ENCODE measurements around the gene LDLRAD4. TPM values are rescaled to one million over a fixed set of nuclear protein-coding genes. Genes with fewer than 3 reads are reported as not detected.

Gene LDLRAD4
- polyA plus RNA-seq, 1 of the 3 experiments (the other 2 are of a cell fraction), result 0.16 TPM

- H3K4me2 ChIP-seq, result no peak overlapping the region
- CTCF ChIA-PET, result no interaction called here
- H3K9ac ChIP-seq, result no peak overlapping the region
- no peaks in the 10 kb centered on the region for H4K20me1 ChIP-seq (ENCODE audit: insufficient read depth)
- no peak overlapping the region for H3K4me3 ChIP-seq (ENCODE audit: low read depth in 2 of 2, low read length in 1 of 2)
- H3K9me2 ChIP-seq, result no peaks in the 10 kb centered on the region
- no peaks in the 10 kb centered on the region for H3F3A ChIP-seq (replicated peaks; ENCODE audit: insufficient read depth)
- H3K36me3 ChIP-seq (replicated peaks in 1 of 2; ENCODE audit: control insufficient read depth in 1 of 2, insufficient read depth in 2 of 2, low read length in 1 of 2), result no peaks in the 10 kb centered on the region
- no peaks in the 10 kb centered on the region for H3K27me3 ChIP-seq (ENCODE audit: insufficient read depth)
- no peak overlapping the region for H2AFZ ChIP-seq (ENCODE audit: low read depth)
- H3K27ac ChIP-seq (ENCODE audit: low read depth in 2 of 2, low read length in 1 of 2), result no peak overlapping the region
- H3K79me2 ChIP-seq (ENCODE audit: insufficient read depth), result no peaks in the 10 kb centered on the region
- peaks cover 0 to 9% of the 10 kb centered on the region in 2 experiments; a peak in 1 of 4 replicates for H3K4me1 ChIP-seq (ENCODE audit: control insufficient read depth in 1 of 2, insufficient read depth in 2 of 2, low read depth in 1 of 2, low read length in 1 of 2)
- H3K9me3 ChIP-seq, result no peaks in the 10 kb centered on the region
- TF ChIP-seq CHD2 (IDR thresholded peaks at IDR 0.05; ENCODE audit: low read length, partially characterized antibody) (no peak), FOSL2 (IDR thresholded peaks at IDR 0.05; ENCODE audit: borderline replicate concordance, low read depth) (no peak), POLR2AphosphoS5 (IDR thresholded peaks at IDR 0.05; ENCODE audit: low read depth, low read length) (no peak), RFX5 (IDR thresholded peaks at IDR 0.05; ENCODE audit: low read length) (no peak), FOXJ3 (CRISPR knock-in tag; IDR thresholded peaks at IDR 0.05) (no peak), TAF1 (IDR thresholded peaks at IDR 0.05; ENCODE audit: borderline replicate concordance, low read depth, low read length) (no peak), RXRA (IDR thresholded peaks at IDR 0.05; ENCODE audit: borderline replicate concordance, low read depth) (no peak), TCF12 (IDR thresholded peaks at IDR 0.05) (no peak), YY1 (IDR thresholded peaks at IDR 0.05; ENCODE audit: low read depth) (no peak), SIN3A (IDR thresholded peaks at IDR 0.05; ENCODE audit: borderline replicate concordance, low read depth, low read length) (no peak), MXI1 (IDR thresholded peaks at IDR 0.05; ENCODE audit: low read depth, low read length) (no peak), NFIC (IDR thresholded peaks at IDR 0.05; ENCODE audit: borderline replicate concordance) (no peak), ELF1 (IDR thresholded peaks at IDR 0.05) (no peak), ZBTB33 (IDR thresholded peaks at IDR 0.05; ENCODE audit: borderline replicate concordance, low read depth) (no peak), RCOR1 (IDR thresholded peaks at IDR 0.05; ENCODE audit: low read length) (no peak), TEAD4 (IDR thresholded peaks at IDR 0.05; ENCODE audit: borderline replicate concordance, insufficient read depth) (no peak), FOXM1 (IDR thresholded peaks at IDR 0.05; ENCODE audit: low read depth) (no peak)
- TF ChIP-seq, protein P1, sequence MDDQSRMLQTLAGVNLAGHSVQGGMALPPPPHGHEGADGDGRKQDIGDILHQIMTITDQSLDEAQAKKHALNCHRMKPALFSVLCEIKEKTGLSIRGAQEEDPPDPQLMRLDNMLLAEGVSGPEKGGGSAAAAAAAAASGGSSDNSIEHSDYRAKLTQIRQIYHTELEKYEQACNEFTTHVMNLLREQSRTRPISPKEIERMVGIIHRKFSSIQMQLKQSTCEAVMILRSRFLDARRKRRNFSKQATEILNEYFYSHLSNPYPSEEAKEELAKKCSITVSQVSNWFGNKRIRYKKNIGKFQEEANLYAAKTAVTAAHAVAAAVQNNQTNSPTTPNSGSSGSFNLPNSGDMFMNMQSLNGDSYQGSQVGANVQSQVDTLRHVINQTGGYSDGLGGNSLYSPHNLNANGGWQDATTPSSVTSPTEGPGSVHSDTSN (IDR thresholded peaks at IDR 0.05), result no peak
- TF ChIP-seq, protein P2, sequence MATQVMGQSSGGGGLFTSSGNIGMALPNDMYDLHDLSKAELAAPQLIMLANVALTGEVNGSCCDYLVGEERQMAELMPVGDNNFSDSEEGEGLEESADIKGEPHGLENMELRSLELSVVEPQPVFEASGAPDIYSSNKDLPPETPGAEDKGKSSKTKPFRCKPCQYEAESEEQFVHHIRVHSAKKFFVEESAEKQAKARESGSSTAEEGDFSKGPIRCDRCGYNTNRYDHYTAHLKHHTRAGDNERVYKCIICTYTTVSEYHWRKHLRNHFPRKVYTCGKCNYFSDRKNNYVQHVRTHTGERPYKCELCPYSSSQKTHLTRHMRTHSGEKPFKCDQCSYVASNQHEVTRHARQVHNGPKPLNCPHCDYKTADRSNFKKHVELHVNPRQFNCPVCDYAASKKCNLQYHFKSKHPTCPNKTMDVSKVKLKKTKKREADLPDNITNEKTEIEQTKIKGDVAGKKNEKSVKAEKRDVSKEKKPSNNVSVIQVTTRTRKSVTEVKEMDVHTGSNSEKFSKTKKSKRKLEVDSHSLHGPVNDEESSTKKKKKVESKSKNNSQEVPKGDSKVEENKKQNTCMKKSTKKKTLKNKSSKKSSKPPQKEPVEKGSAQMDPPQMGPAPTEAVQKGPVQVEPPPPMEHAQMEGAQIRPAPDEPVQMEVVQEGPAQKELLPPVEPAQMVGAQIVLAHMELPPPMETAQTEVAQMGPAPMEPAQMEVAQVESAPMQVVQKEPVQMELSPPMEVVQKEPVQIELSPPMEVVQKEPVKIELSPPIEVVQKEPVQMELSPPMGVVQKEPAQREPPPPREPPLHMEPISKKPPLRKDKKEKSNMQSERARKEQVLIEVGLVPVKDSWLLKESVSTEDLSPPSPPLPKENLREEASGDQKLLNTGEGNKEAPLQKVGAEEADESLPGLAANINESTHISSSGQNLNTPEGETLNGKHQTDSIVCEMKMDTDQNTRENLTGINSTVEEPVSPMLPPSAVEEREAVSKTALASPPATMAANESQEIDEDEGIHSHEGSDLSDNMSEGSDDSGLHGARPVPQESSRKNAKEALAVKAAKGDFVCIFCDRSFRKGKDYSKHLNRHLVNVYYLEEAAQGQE (IDR thresholded peaks at IDR 0.05; ENCODE audit: low read depth, low read length), result no peak
- TF ChIP-seq, protein P3, sequence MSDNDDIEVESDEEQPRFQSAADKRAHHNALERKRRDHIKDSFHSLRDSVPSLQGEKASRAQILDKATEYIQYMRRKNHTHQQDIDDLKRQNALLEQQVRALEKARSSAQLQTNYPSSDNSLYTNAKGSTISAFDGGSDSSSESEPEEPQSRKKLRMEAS (IDR thresholded peaks at IDR 0.05; ENCODE audit: low read depth), result no peak
- 67% methylated on average over 6 of the region's 12 CpGs for WGBS (ENCODE audit: low lambda C conversion rate)
- POLR2A ChIA-PET, result no interaction called here
- DNase-seq, result no peak
These were observed 74.2 kb downstream of the LDLRAD4 start for GRCh38 chr18:13292736-13293135.

Data from SK-N-SH (cell line).